Glomerular visceral epithelial cell (primary cell): ENCODE data around the gene KRTAP3-2.
"Not testable (repeated sequence)": the region's sequence is repeated elsewhere in the genome, so short reads cannot be mapped to it uniquely, and the experiment has no call there.

Experiments used
- DNase-seq: peaks from one replicate; pipeline ENCODE4 v3.0.0-alpha.2; 2016; ENCODE audit errors: extremely low spot score

The KRTAP3-2 gene

GRCh38 chr17:40999563-40999962 lies at the start of gene KRTAP3-2:
TSS of gene KRTAP3-2 (minus strand) at chr17:40999906. CDS start at chr17:40999853, 53 bp downstream.
- DNase-seq = not testable (repeated sequence)

DNA sequence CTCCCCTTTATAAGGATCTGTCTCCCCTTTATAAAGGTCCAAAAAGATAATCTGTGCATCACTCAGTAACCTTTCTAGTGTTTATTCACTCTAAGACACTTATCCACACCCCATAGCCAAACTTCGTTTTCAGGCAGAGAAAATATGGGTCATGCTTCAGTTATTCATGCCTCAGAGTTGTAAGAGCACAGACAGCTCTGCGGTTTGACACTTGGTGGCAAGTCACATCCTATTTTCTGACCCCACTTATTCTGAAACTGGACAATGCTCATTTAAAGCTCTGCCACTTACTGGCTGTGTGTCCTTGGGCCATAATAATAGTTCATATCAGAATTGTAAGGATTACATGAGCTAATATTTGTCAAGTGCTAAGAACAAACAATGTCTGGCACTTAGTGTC lies 49.4 kb upstream of the KRTAP3-2 start:
- DNase-seq = peak; percentile 71

DNA sequence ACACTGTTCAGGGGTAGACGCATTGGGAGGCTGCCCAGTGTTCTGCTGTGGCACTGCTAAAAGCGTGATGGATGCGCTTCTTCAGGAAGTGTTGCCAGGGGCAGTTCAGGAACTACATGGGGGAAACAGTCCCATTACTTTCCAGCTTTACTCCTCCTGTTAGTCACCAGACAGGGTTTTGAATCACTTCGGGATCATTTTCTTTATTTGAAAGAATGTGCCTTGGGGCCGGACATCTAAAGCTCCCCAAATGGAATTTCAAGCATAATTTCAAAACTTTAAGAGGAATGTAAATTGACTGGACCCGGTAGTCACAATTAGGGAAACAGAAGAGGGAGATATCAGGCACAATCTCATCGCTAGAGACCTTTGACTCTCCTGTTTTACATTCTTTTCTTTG lies 48.7 kb upstream of the KRTAP3-2 start:
- DNase-seq = no peak

DNA sequence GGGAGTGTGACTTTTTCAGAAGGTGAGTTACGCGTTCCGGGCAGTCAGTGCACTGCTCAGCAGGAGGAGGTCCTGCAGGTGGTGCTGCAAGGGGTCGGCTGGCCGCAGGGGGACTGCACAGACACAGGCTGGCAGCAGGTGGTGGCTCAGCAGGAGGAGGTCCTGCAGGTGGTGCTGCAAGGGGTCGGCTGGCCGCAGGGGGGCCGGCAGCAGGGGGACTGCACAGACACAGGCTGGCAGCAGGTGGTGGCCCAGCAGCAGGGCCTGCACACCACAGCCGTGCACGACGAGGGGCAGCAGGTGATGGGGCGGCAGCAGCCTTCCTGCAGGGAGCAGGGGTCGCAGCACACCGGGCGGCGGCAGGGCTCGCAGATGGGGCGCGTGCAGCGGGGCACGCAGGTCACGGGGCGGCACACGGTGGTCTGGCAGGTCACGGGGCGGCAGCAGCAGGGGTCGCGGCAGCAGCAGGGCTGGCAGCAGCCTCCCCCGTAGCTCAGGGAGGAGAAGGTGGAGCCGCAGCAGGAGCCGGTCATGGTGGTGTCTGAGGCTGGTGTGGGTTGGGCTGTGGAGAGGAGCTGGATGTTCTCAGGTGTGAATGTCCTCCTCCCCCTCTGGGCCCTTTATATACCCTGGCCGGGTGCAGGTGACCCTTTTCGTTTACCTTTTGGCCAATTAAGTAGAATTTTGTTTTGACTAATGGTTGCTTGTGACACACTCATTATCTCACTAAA lies 47.2 kb upstream of the KRTAP3-2 start, which contains the start of gene KRTAP2-1:
TSS of gene KRTAP2-1 (minus strand) at position 582 of the 731 bp plus-strand sequence. CDS start at position 533, 49 bp downstream.
- not testable (repeated sequence) for DNase-seq

DNA sequence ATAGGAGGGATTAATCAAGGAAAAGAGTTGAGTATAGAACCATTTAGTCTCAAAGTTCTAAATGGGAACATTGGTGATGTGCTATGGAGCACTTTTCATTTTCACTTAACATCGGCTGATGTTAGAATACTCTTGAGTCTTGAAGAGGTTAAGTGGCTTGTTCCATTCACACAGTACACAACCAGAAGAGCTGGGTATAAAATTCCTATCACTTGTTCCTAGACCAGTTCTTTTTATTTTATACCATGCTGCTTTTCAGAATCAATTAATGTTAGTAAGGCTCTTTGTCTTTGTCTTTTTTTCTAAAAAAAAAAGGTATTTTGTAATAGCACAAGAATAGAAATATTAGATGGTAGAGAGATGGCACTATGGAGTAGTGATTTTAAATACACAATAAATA lies 43.2 kb upstream of the KRTAP3-2 start:
- no peak for DNase-seq

GRCh38 chr17:41040783-41041571 lies 41.3 kb upstream of the KRTAP3-2 start, which contains the start of gene KRTAP1-1:
TSS of gene KRTAP1-1 (minus strand) at chr17:41041450. CDS start at chr17:41041397, 53 bp downstream.
- DNase-seq = not testable (repeated sequence)

GRCh38 chr17:41037853-41038350 lies 38.2 kb upstream of the KRTAP3-2 start:
- no peak for DNase-seq

GRCh38 chr17:41034346-41034935 lies 34.7 kb upstream of the KRTAP3-2 start, which contains the start of gene KRTAP1-3:
TSS of gene KRTAP1-3 (minus strand) at chr17:41034874. CDS start at chr17:41034821, 53 bp downstream.
- DNase-seq = not testable (repeated sequence)

- DNase-seq = no peak
Measured at GRCh38 chr17:41029633-41030245, 30.0 kb upstream of the KRTAP3-2 start, which contains the start of gene KRTAP1-4. TSS of gene KRTAP1-4 (minus strand) at chr17:41030195. CDS start at chr17:41030078, 117 bp downstream.

DNA sequence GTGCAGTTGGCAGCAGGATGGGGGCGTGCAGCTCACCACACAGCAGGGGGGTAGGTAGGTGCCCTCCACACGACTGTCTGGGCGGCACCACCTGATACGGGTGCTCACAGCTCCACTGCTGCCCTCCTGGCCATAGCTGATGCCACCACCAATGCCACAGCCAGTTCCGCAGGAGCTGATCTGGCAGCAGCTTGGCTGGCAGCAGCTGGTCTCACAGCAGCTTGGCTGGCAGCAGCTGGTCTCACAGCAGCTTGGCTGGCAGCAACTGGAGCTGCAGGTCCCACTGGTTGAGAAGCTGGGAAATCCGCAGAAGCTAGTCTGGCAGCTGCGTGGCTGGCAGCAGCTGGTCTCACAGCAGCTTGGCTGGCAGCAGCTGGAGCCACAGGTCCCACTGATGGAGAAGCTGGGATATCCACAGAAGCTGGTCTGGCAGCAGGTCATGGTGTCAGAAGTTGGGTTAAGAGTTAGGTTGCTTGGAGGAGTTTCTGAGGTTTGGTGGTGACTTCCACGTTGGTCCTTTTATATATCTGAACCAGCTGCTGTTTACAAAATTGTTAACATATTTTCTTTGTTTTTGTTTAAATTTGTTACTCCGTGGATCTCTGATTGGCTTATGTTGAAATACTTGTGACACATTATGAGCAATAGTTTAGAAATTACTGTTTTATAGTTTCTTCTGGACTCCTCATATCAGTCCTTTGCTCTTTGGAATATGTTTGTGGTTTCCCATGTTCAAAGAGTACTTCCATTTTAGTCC lies 27.2 kb upstream of the KRTAP3-2 start, which contains the start of gene KRTAP1-5:
TSS of gene KRTAP1-5 (minus strand) at position 494 of the 757 bp plus-strand sequence. CDS start at position 441, 53 bp downstream.
- no peak for DNase-seq

- no peak for DNase-seq
Measured at GRCh38 chr17:41024697-41025096, 25.0 kb upstream of the KRTAP3-2 start.

- DNase-seq = no peak
Measured at GRCh38 chr17:41020336-41020735, 20.6 kb upstream of the KRTAP3-2 start.

GRCh38 chr17:41019415-41019814 lies 19.7 kb upstream of the KRTAP3-2 start:
- no peak for DNase-seq

- no peak for DNase-seq
Measured at GRCh38 chr17:41018541-41018940, 18.8 kb upstream of the KRTAP3-2 start.

DNA sequence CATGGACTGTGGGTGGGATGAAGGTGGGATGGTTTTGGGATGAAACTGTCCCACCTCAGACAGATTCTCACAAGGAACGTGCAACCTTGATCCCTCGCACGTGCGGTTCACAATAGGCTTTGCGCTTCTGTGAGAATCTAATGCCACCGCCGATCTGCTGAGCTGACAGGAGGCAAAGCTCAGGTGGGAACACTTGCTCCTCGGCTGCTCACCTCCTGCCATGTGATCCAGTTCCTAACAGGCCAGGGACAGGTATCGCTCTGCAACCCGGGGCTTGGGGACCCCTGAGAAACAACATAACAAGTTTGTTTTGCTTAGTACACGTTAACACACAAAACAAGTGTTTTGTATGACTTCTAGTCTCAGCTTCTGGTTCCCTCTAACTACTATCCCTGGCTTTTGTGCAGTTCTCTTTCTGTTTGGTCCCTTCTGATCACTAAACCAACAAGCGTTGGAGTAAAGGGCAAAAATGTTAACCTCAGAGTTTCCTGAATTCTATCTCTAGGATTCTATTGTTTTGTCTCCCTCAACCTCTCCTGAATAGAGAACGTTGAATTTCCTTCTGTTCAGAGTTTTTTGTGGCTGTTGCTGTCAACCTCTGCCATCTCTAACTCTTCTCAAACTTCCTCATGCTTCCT lies 17.0 kb upstream of the KRTAP3-2 start:
- no peak for DNase-seq

DNA sequence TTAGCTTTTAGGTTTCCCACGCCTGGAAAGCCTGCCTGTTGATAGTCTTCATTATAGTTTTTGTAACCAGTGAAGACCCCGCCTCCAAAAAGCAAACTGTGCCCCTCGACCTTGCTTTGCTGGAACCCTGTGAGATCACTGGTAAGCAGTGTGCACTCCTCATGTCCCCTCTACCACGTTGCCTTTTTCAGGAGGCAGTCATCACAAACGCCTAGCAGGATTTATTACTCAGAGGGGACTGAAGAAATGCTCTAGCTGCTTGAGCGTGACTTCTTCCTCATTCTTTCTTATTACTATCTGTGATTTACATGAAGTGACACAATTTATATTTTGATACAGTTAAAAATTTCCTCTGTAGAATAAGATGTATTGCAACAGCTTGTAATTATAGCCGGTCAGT lies 15.7 kb upstream of the KRTAP3-2 start:
- DNase-seq = no peak

DNA sequence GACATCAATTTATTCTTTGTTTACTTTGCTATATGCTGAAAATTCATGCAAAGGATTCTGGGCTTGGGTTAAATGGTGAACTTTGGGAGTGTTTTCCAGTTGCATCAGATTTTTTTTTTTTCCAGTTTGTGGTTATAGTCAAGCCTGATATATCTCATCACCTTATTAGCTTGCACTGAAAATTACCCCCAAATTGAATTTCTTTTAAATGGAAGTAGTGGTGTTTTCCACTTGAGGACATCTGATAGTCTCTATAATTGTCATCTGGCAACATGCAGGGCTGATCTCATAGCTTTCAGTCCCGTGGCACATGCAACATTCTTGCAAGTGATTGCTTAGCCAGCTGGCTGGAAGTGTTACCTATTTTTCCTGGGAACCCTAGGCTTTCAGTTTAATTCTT lies 13.9 kb upstream of the KRTAP3-2 start:
- DNase-seq = no peak

DNA sequence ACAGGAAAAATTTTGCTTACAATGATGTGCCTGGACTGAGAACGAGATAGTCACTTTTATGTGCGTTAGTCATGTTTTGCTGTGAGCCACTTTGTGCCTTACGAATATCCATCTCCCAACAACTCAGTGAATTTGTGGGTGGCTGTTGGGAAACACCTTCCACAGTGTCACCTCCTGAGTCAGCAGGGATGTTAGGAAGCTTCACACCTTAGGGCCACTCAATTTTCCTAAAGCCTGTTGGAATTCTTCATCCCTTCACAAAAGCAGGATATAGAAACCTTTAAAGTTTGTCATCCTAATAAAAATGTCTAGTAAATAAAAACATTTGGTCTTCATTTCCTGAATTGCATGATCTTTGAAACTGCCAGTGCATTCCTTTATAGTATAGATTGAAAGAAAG lies 13.5 kb upstream of the KRTAP3-2 start:
- no peak for DNase-seq

DNA sequence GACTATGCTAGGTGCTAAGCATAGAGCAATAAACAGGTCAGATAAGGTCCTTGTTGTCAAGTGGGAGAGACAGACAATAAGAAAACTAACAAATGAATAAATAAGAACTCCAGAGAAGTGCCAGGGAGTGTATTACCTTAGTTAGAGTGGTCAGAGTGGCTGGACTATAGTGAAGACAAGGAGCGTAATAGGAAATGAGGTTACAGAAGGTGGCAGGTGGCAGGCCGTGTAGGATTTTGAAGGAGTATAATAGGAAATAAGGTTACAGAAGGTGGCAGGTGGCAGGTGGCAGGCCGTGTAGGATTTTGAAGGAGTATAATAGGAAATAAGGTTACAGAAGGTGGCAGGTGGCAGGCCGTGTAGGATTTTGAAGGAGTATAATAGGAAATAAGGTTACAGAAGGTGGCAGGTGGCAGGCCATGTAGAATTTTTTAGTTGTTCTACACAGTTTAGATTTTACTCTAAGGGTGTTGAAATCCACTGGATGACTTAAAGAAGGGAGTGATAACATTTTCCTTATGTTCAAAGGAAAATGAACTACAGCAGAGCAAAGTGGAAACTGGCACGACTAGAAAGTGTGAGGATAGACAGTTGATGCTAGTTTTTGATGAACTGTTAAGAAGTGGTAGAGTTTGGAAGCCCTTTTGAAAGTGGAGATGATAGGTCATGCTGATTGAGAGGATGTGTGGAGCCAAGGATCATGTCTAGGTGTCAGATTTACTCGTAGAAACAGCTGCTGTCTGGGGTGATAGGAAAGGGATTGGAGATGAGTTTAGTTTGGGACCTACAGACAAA lies 12.8 kb upstream of the KRTAP3-2 start:
- no peak for DNase-seq
